ENCODE measurements around the gene OSBP2.

OSBP2 gene

GRCh38 chr22:30909306-30909705, 214.6 kb downstream of the OSBP2 start:
- TF ChIP-seq, protein P1, sequence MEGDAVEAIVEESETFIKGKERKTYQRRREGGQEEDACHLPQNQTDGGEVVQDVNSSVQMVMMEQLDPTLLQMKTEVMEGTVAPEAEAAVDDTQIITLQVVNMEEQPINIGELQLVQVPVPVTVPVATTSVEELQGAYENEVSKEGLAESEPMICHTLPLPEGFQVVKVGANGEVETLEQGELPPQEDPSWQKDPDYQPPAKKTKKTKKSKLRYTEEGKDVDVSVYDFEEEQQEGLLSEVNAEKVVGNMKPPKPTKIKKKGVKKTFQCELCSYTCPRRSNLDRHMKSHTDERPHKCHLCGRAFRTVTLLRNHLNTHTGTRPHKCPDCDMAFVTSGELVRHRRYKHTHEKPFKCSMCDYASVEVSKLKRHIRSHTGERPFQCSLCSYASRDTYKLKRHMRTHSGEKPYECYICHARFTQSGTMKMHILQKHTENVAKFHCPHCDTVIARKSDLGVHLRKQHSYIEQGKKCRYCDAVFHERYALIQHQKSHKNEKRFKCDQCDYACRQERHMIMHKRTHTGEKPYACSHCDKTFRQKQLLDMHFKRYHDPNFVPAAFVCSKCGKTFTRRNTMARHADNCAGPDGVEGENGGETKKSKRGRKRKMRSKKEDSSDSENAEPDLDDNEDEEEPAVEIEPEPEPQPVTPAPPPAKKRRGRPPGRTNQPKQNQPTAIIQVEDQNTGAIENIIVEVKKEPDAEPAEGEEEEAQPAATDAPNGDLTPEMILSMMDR (IDR thresholded peaks at IDR 0.05; ENCODE audit: low read depth, low read length, missing control alignments): no peak
- DNase-seq (ENCODE audit: extremely low read depth, low read depth): no peak
- no peak overlapping the region for H3K4me3 ChIP-seq (replicated peaks; ENCODE audit: low read depth, low read length)

DNA sequence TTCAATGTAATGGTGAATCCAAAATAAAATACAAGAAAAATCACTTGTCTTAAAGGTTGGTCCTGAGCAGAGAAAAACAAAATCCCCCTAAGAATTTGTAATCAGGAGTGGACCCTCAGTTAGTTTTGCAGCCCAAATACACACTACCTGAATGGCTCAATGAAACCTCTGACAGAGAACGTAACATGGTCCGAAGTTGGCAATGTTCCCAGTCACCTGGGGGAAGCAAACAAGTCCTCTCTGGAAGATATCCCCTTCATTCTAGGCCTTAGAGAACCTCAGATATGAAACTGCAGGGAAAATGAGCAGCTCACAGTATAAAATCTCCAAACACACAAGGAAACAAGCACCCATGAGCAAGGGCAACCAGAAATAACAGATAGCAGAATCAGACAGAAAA, 215.7 kb downstream of the OSBP2 start:
- TF ChIP-seq, protein P1 (IDR thresholded peaks at IDR 0.05; ENCODE audit: low read depth, low read length, missing control alignments): no peak
- no peak for DNase-seq (ENCODE audit: extremely low read depth, low read depth)
- H3K4me3 ChIP-seq (replicated peaks; ENCODE audit: low read depth, low read length): no peak overlapping the region

- TF ChIP-seq, protein P1 (IDR thresholded peaks at IDR 0.05; ENCODE audit: low read depth, low read length, missing control alignments): no peak
- H3K4me3 ChIP-seq (replicated peaks; ENCODE audit: low read depth, low read length): no peak overlapping the region
- DNase-seq (ENCODE audit: extremely low read depth, low read depth): no peak
Measured at GRCh38 chr22:30918761-30919160, 224.1 kb downstream of the OSBP2 start.

DNA sequence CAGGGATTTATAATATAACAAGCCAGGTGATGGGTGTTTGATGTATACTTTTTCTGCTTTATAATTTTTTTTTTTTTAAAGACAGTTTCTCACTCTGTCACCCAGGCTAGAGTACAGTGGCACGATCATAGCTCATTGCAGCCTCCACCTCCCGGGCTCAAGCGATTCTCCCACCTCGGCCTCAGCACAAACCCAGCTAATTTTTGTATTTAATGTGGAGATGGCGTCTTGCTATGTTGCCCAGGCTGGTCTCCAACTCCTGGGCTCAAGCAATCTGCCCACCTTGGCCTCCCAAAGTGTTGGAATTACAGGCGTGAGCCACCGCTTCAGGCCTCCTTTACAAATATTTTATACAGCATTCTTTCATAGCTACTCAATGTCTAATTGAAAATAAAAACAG, 225.3 kb downstream of the OSBP2 start:
- DNase-seq (ENCODE audit: extremely low read depth, low read depth): no peak
- TF ChIP-seq, protein P1 (IDR thresholded peaks at IDR 0.05; ENCODE audit: low read depth, low read length, missing control alignments): no peak
- no peak overlapping the region for H3K4me3 ChIP-seq (replicated peaks; ENCODE audit: low read depth, low read length)

GRCh38 chr22:30920407-30920806, 225.7 kb downstream of the OSBP2 start:
- H3K4me3 ChIP-seq (replicated peaks; ENCODE audit: low read depth, low read length): no peak overlapping the region
- TF ChIP-seq, protein P1 (IDR thresholded peaks at IDR 0.05; ENCODE audit: low read depth, low read length, missing control alignments): peak; percentile 94
- peak; percentile 9 for DNase-seq (ENCODE audit: extremely low read depth, low read depth)

DNA sequence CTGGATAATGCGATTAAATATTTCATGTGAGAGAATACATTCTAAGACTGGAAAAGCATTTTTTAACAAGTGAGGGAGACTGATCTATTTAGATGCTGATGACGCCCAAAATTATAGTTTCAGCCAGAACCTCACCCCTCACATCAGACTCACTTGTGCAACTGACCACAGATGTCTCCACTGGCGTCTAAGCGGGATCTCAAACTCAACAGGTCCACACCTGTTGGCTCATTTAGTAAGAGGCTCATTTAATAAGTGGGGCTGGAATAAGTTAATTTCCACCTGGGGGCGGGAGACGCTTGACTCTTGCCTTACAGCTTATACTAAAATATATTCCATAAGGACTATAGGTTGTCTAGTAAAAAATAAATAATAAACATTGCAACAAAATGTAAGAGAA, 226.4 kb downstream of the OSBP2 start:
- TF ChIP-seq, protein P1 (IDR thresholded peaks at IDR 0.05; ENCODE audit: low read depth, low read length, missing control alignments): no peak
- DNase-seq (ENCODE audit: extremely low read depth, low read depth): no peak
- no peak overlapping the region for H3K4me3 ChIP-seq (replicated peaks; ENCODE audit: low read depth, low read length)

DNA sequence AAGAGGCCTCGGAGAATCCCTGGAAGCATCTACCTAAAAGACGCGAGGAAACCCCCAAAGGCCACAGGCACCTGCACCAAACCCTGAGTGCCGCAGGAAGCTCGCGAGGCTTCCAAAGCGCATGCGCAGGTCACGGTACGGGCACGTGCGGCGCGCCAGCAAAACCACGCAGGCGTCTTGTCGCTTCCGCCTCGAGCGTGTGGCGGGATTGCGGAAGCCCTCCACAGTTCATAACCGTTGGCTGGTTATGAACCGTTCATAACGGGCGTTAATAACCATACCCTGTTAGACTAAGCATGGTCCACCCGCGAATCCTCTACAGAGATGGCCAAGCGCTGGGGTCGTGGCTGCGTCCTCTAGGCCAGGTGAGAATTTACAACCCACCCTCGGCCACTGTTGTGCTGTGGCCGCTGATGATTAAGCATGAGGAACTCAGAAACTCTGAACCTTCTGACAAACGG, 227.5 kb downstream of the OSBP2 start:
- H3K4me3 ChIP-seq (replicated peaks; ENCODE audit: low read depth, low read length): peak overlapping the region; percentile 28
- TF ChIP-seq, protein P1 (IDR thresholded peaks at IDR 0.05; ENCODE audit: low read depth, low read length, missing control alignments): no peak
- DNase-seq (ENCODE audit: extremely low read depth, low read depth): peak; percentile 4

All from HFF-Myc (cell line).